Neuron (in vitro differentiated cells): Measurements from ENCODE around the gene UNCX.
"Not testable (repeated sequence)": the region's sequence is repeated elsewhere in the genome, so short reads cannot be mapped to it uniquely, and the experiment has no call there.

Experiments used
- H2AFZ ChIP-seq: one replicate; pipeline ENCODE4 v1.6.1; 2013; ENCODE audit warnings: low read depth, mild to moderate bottlenecking, inconsistent platforms, low read length, moderate library complexity
- H3K27me3 ChIP-seq: one replicate; pipeline ENCODE4 v1.6.1; 2013; ENCODE audit warnings: low read length; ENCODE audit not compliant: insufficient read depth
- H3K36me3 ChIP-seq: one replicate; pipeline ENCODE4 v1.6.1; 2013; ENCODE audit warnings: low read length; ENCODE audit not compliant: insufficient read depth
- H3K4me1 ChIP-seq: one replicate; pipeline ENCODE4 v1.6.1; 2013; ENCODE audit warnings: low read length; ENCODE audit not compliant: insufficient read depth
- H3K4me3 ChIP-seq: 2 replicates; pipeline ENCODE4 v1.5.1; 2013; ENCODE audit warnings: mild to moderate bottlenecking, low read length, moderate library complexity
- H3K9me3 ChIP-seq: one replicate; pipeline ENCODE4 v1.6.1; 2013; ENCODE audit warnings: low read length

UNCX gene

DNA sequence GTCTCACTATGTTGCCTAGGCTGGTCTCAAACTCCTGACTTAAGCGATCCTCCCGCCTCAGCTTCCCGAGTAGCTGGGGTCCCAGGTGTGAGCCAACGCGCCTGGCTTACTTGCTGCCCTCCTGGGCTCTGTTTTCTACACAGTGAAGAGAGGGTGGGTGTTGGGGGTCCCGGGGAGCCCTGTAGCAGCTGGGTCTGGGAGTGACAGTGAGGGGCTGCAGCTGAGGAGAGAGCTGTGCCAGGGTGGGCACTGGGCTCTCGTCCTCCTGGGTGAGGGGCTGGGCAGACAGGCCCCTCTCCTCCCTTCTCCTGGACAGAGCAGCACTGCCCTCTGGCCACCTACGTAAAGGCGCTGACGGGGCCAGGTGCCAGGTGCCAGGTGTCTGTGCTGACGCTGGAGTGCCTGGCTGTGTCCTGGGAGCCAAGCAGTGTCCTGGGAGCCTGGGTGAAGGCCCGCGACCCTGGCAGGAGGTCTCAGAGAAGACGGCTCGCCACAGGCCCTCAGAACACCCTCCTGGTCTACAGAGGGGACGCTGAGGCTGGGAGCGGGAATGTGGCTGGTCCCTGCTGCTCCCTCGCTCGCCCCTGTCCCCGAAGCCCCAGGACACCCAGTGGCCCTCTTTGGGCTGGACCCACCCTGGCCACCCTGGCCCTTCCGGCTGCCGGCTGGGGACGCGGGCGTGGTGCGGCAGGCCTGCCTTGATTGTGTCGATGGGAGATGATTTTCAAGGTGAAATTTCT lies 35.6 kb downstream of the UNCX start:
- peaks cover 2% of the 10 kb centered on the region for H3K9me3 ChIP-seq
- no peaks in the 10 kb centered on the region for H3K36me3 ChIP-seq
- H3K4me3 ChIP-seq = no peak overlapping the region
- no peaks in the 10 kb centered on the region for H3K4me1 ChIP-seq
- no peak overlapping the region for H2AFZ ChIP-seq
- peaks cover 66% of the 10 kb centered on the region for H3K27me3 ChIP-seq

DNA sequence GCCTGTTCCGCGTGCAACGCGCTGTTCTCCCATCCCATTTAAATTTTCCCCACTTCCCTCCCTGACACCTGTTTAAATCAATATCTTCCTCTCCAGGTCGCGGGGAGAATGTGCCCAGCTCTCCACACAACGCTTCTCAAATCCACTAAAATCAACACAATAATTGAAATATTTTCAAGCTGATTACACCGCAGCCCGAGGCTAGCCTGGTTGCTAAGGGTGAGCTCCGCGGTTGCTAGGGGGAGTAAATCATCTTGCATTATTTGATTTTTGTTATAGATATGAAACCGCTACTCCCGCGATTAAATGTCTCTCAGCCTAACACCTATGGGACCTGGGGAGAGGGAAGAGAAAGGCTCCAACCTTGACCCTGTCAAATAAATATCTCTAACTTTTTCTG lies 36.2 kb downstream of the UNCX start:
- Histone ChIP-seq H2AFZ (no peak overlapping the region), H3K4me1 (no peaks in the 10 kb centered on the region), H3K36me3 (no peaks in the 10 kb centered on the region), H3K27me3 (peaks cover 60% of the 10 kb centered on the region), H3K4me3 (no peak overlapping the region), H3K9me3 (peaks cover 2% of the 10 kb centered on the region)

DNA sequence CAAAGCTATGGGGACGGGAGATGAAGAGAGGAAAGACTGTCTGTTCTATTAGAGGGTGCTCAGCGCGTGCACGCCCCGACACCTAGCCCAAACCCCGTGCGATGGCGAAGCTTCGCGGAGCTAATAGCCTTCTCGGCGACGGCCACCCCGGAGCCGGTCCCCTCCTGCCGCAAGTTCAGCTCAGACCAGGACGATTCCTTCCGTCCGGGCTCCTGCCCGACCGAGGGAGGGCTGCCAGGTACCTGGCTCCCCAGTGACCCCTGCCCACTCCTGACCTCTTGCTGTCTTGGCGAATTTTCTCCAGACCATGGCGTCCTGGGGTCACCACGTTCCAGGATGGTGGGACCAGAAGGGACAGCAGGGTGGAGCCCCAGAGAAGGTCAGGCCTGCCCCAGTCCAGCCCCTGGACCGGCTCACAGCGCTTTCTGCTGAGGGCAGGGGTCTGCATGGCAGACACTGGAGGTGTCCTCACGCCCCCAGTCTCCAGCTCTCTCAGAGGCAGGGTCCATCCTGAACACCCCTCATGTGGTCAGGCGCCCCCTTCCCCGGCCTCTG lies 36.7 kb downstream of the UNCX start:
- Histone ChIP-seq H3K4me3 (no peak overlapping the region), H3K4me1 (no peaks in the 10 kb centered on the region), H3K36me3 (no peaks in the 10 kb centered on the region), H3K9me3 (peaks cover 2% of the 10 kb centered on the region), H3K27me3 (peaks cover 55% of the 10 kb centered on the region), H2AFZ (no peak overlapping the region)

DNA sequence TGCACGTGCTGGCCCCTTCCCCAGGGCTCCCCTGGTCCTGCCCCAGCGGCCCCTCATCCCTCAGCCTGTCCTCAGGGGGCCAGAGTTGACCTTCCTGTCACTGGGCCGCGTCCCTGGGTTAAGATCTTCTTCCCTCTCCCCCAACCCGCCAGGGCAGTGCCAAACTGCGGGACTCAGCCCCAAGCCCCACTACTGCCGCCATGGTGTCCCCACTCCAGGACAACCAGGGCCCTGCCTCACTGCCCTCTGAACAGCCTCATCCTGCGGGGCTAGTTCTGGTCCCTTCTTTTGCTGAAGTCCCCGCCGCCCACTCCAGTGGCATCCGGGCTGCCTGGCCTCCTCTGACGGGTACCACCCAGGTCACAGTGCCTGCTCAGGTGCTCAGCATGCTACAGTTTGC lies 37.5 kb downstream of the UNCX start:
- H3K9me3 ChIP-seq = peaks cover 2% of the 10 kb centered on the region
- no peak overlapping the region for H3K4me3 ChIP-seq
- no peaks in the 10 kb centered on the region for H3K36me3 ChIP-seq
- peaks cover 47% of the 10 kb centered on the region for H3K27me3 ChIP-seq
- H3K4me1 ChIP-seq = no peaks in the 10 kb centered on the region
- H2AFZ ChIP-seq = no peak overlapping the region

DNA sequence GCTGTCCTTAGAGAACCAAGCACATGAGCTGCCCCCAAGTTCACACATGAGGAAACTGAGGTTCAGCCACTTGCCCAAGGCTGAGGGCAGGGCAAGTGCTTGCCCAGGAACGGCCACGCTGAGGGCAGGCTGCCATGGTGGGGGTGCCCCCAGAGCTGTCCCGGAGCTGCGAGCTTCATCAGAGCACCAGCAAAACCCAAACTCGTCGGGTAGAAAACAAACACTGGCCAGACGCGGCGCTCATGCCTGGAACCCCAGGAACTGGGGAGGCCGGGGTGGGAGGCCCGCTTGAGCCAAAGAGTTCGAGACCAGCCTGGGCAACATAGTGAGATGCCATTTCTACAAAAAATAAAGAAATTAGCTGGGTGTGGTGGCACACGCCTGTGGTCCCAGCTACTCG lies 38.4 kb downstream of the UNCX start:
- H3K9me3 ChIP-seq = peaks cover 2% of the 10 kb centered on the region
- no peaks in the 10 kb centered on the region for H3K4me1 ChIP-seq
- H3K36me3 ChIP-seq = no peaks in the 10 kb centered on the region
- H3K4me3 ChIP-seq = no peak overlapping the region
- H3K27me3 ChIP-seq = peaks cover 49% of the 10 kb centered on the region
- H2AFZ ChIP-seq = no peak overlapping the region

DNA sequence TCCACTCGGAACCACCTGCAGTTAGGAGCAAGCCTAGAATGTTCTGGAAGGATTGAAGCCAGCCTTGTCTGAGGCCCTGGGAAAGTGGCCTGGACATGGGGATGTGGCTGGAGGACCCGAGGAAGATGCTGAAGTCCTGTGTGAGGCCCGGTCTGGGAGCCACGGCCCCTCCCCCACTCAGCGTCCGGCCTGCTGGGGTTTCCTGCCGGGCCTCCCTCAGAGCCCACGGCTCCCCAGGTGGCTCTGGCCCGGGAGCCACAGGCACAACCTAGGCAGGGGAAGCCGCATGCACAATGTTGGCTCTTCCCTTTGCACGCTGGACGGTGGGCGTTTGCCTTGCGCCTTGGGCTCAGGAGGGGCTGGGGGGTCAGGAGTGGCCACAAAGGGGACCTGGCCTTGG lies 39.0 kb downstream of the UNCX start:
- Histone ChIP-seq H2AFZ (no peak overlapping the region), H3K4me1 (no peaks in the 10 kb centered on the region), H3K36me3 (no peaks in the 10 kb centered on the region), H3K4me3 (no peak overlapping the region), H3K9me3 (peaks cover 2% of the 10 kb centered on the region), H3K27me3 (peaks cover 45% of the 10 kb centered on the region)

DNA sequence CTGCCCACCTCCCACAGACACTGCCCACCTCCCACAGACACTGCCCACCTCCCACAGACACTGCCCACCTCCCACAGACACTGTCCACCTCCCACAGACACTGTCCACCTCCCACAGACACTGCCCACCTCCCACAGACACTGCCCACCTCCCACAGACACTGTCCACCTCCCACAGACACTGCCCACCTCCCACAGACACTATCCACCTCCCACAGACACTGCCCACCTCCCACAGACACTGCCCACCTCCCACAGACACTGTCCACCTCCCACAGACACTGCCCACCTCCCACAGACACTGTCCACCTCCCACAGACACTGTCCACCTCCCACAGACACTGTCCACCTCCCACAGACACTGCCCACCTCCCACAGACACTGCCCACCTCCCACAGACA lies 39.5 kb downstream of the UNCX start:
- not testable (repeated sequence) for H3K4me1 ChIP-seq, H3K4me3 ChIP-seq, H3K9me3 ChIP-seq

DNA sequence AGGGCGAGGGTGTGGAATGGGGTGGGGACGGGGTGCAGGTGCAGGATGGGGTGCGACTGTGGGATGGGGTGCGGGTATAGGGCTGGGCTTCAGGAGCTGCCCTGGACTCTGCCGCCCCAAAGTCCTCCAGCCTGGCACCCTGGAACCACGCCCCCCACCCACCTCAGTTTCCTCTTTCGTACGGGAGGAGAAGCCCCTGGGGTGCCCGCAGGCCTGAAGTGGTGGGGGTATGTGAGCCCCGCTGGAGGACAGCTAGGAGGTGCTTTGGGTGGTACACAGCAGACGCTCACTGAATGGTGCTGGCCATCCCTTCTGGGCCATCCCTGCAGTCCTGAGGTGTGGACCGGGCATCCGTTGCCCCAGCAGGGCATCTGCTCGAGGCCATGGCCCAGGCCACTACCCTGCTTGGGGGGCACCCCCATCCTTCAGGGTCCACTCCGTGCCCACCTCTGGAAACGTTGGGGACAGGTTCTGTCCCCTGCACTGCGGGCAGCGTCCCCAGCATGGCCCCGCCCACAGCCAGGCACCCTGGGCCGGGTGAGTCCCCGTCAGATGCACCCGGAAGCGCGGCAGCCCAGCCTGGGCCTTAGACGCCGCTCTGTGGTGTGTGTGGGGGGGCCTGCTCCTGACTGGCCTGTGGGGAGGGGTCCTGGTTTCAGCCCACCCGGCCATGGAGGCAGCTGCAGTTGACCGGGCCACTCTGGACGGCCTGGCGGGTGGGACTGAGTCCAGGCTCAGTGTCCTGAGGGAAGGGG lies 41.6 kb downstream of the UNCX start:
- H3K36me3 ChIP-seq = no peaks in the 10 kb centered on the region
- no peak overlapping the region for H2AFZ ChIP-seq

More for the DNA sequence above, 39.5 kb downstream of the UNCX start:
- H2AFZ ChIP-seq, H3K36me3 ChIP-seq: not testable (repeated sequence)
- peaks cover 40% of the 10 kb centered on the region for H3K27me3 ChIP-seq

DNA sequence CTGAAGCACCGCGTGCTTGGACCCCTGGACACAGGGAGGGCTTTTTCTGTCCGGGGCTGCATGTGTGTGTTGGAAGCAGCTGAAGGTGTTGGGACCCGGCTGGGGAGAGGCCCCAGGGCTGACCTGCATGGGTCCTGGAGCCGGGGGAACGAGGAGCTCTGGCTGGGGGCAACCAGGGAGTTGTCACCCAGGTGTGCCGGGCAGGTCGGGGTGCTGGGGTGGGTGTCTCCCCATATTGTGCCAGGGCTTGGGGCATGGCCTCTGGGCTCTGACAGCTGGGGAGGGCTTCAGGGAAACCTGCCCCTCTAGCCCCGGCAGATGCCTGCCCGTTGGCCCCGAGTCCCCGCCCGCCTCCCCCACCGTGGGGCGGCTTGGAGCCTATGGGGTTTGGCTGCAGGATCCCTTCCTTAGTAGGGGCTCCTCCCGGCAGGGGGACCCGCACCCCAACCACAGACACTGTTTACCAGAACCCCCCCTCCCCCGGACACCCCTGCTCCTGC lies 42.3 kb downstream of the UNCX start:
- H3K36me3 ChIP-seq = no peaks in the 10 kb centered on the region
- peaks cover 4% of the 10 kb centered on the region for H3K9me3 ChIP-seq
- no peak overlapping the region for H2AFZ ChIP-seq
- peaks cover 15% of the 10 kb centered on the region for H3K27me3 ChIP-seq
- H3K4me3 ChIP-seq = no peak overlapping the region
- H3K4me1 ChIP-seq = no peaks in the 10 kb centered on the region

More for the DNA sequence above, 41.6 kb downstream of the UNCX start:
- H3K4me1 ChIP-seq = no peaks in the 10 kb centered on the region
- H3K9me3 ChIP-seq = peaks cover 4% of the 10 kb centered on the region
- H3K27me3 ChIP-seq = peaks cover 21% of the 10 kb centered on the region
- no peak overlapping the region for H3K4me3 ChIP-seq

DNA sequence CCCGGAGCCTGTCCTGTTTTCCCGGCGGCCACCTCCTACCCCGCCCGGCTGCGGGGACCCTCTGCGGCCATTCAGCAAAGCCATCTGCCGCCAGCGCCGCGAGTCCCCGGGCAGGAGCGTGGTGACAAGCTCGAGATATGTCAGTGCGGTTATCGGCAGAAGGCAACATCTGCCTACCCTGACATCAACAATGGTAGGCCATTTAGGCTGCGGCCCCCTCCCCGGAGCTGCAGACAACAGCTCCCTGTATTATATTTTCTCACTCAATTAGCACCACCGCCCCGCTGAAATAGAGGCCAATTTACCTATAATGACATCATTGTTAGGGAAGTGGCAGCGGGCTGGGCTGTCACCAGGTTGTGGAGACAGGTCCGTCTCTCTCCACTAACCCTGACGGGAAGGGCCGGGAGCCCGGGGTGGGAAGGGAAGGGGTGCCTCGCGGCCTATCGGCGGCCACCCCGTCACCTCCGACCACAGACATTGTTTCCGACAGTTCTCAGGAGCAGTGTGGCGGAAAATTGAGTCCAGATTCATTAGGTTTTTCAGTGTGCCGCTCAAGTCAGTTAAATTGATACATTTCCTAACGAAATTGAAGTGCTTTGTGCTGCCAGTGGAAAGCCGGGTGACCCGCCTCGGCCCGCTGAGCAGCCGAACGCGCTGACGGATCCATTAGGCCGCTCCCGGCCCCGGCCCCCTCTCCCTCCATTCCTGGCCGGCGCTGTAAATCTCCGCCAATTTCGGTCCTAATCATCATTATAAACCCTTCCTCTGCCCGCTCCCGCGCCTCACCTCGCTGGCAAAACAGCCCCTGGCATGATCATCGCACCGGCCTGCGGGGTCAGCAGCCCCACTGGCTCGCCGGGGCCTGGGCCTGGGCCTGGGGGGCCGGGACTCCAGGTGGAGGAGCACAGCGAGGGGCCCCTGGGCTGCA lies 43.0 kb downstream of the UNCX start:
- no peak overlapping the region for H2AFZ ChIP-seq
- no peaks in the 10 kb centered on the region for H3K4me1 ChIP-seq
- no peak overlapping the region for H3K4me3 ChIP-seq
- peaks cover 7% of the 10 kb centered on the region for H3K27me3 ChIP-seq
- H3K36me3 ChIP-seq = no peaks in the 10 kb centered on the region
- peaks cover 4% of the 10 kb centered on the region for H3K9me3 ChIP-seq

DNA sequence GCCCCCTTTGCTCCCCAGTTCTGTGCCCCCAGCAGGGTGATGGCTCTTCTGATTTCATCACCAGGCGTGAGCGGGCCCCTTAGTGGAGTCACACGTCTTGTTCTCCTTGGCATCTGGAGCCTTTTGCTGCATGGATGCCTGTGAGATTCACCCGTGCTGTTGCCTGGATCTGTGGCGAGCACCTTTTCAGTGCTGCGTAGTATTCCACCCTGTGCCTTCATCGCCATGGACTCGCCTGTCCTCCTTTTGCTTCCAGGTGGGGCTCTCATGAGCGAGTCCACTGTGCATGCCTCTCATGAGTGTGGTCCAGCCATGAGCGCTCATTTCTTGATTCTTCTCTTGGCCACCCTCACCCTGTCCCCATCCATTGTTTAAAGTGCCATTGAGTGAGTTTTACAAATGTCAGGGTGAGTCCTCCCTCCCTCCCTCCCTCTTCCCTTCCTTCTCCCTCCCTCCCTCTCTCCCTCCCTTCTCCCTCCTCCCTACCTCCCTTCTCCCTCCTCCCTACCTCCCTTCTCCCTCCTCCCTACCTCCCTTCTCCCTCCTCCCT lies 44.0 kb downstream of the UNCX start:
- peaks cover 4% of the 10 kb centered on the region for H3K9me3 ChIP-seq
- no peak overlapping the region for H2AFZ ChIP-seq
- no peaks in the 10 kb centered on the region for H3K36me3 ChIP-seq
- peaks cover 5% of the 10 kb centered on the region for H3K27me3 ChIP-seq
- H3K4me3 ChIP-seq = no peak overlapping the region
- no peaks in the 10 kb centered on the region for H3K4me1 ChIP-seq

DNA sequence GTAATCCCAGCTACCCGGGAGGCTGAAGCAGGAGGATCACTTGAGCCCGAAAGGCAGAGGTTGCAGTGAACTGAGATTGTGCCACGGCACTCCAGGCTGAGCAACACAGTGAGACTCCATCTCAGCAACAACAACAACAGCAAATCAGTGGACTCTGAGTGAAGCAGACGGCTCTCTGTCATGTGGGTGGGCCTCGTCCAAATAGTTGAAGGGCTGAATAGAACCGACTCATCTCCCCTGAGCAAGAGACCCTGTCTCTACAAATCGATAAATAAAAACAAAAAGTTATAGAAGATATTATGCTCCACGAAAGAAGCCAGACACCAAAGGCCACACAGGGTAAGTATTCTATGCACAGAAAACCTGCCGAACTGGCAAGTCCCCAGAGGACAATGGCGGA lies 45.9 kb downstream of the UNCX start:
- no peaks in the 10 kb centered on the region for H3K4me1 ChIP-seq
- no peaks in the 10 kb centered on the region for H3K36me3 ChIP-seq

More for the DNA sequence above, 45.9 kb downstream of the UNCX start:
- no peak overlapping the region for H3K4me3 ChIP-seq
- peaks cover 2% of the 10 kb centered on the region for H3K9me3 ChIP-seq
- H3K27me3 ChIP-seq = peaks cover 5% of the 10 kb centered on the region
- H2AFZ ChIP-seq = no peak overlapping the region
